Endodermal cell (in vitro differentiated cells): Measurements from ENCODE around the gene GRB10. TPM values are rescaled to one million over a fixed set of nuclear protein-coding genes. Genes with fewer than 3 reads are reported as not detected.

ENCODE experiments used
- DNase-seq: peaks from one replicate; pipeline ENCODE4 v3.0.0-alpha.2; 2017
- H3K27ac ChIP-seq: 2 replicates; pipeline ENCODE4 v1.5.1; 2013; ENCODE audit warnings: mild to moderate bottlenecking, low read depth, low read length, moderate library complexity
- H3K27me3 ChIP-seq: 2 replicates; pipeline ENCODE4 v1.6.1; 2013; ENCODE audit warnings: mild to moderate bottlenecking, low read length, moderate library complexity; ENCODE audit not compliant: insufficient read depth, control insufficient read depth, poor library complexity, severe bottlenecking
- H3K36me3 ChIP-seq: 2 replicates; pipeline ENCODE4 v1.7.0; 2013; ENCODE audit warnings: mild to moderate bottlenecking, low read length, moderate library complexity; ENCODE audit not compliant: control insufficient read depth, insufficient read depth
- H3K4me1 ChIP-seq: one replicate; pipeline ENCODE4 v1.7.0; 2013; ENCODE audit warnings: low read length; ENCODE audit not compliant: control insufficient read depth, insufficient read depth
- H3K4me3 ChIP-seq: 2 replicates; pipeline ENCODE4 v1.5.1; 2013; ENCODE audit warnings: mild to moderate bottlenecking, low read length, moderate library complexity
- H3K9ac ChIP-seq: 2 replicates; pipeline ENCODE4 v1.6.1; 2013; ENCODE audit warnings: mild to moderate bottlenecking, low read length, moderate library complexity; ENCODE audit not compliant: poor library complexity, severe bottlenecking; ENCODE audit errors: extremely low read depth
- H3K9me3 ChIP-seq: 2 replicates; pipeline ENCODE4 v1.6.1; 2013; ENCODE audit warnings: mild to moderate bottlenecking, low read length, moderate library complexity; ENCODE audit not compliant: control insufficient read depth
- H3K27ac Mint-ChIP-seq: 2 replicates; pipeline ENCODE4 v1.8.0; 2020; ENCODE audit warnings: mixed read lengths
- H3K27me3 Mint-ChIP-seq: 2 replicates; pipeline ENCODE4 v1.8.0; 2021; ENCODE audit warnings: mild to moderate bottlenecking, mixed read lengths; ENCODE audit not compliant: insufficient read depth
- H3K36me3 Mint-ChIP-seq: 2 replicates; pipeline ENCODE4 v1.8.0; 2020; ENCODE audit warnings: low read depth, mixed read lengths
- H3K4me1 Mint-ChIP-seq: 2 replicates; pipeline ENCODE4 v1.8.0; 2020; ENCODE audit warnings: mixed read lengths
- H3K4me3 Mint-ChIP-seq: 2 replicates; pipeline ENCODE4 v1.8.0; 2020; ENCODE audit warnings: mild to moderate bottlenecking, moderate library complexity, mixed read lengths
- H3K9me3 Mint-ChIP-seq: 2 replicates; pipeline ENCODE4 v1.8.0; 2020; ENCODE audit warnings: mild to moderate bottlenecking, mixed read lengths
- CTCF ChIP-seq: fragments of 200-600 bp; sonication (generic); conservative IDR thresholded peaks from 2 replicates; pipeline ENCODE4 v1.5.0; 2021; ENCODE audit warnings: antibody characterized with exemption, mild to moderate bottlenecking
- WGBS, 2 experiments: methylation state at CpG; one replicate each; pipeline versions ENCODE4 v1.1.5 to v1.1.7; 2013; ENCODE audit warnings: missing lambda C conversion rate in 2 of 2, mixed read lengths in 1 of 2; ENCODE audit not compliant: insufficient coverage in 1 of 2, insufficient read length in 1 of 2; 5-methylcytosine and 5-hydroxymethylcytosine counted together
- total RNA-seq, 2 donors: library from RNA; stranded (reverse); fragmentation: NEBNext Ultra II Directional in 1 of 2; extraction: Animal tissue kit (Norgen Biotek cat#: 25700) in 1 of 2; gene quantifications; 2 replicates in 1 of 2; 3 replicates in 1 of 2; pipeline ENCODE4 v1.2.1, GENCODE V29; 2021

Gene GRB10
- total RNA-seq, 2 donors from 2014 or later = 71.9 to 97.5 TPM

GRCh38 chr7:50645186-50645585, 137.5 kb downstream of the GRB10 start:
- Mint-ChIP-seq H3K4me1 (no peaks in the 10 kb centered on the region), H3K4me3 (no peak overlapping the region), H3K9me3 (no peaks in the 10 kb centered on the region), H3K27me3 (no peaks in the 10 kb centered on the region), H3K27ac (no peak overlapping the region), H3K36me3 (peaks cover 24% of the 10 kb centered on the region)
- Histone ChIP-seq H3K36me3 (peaks cover 33% of the 10 kb centered on the region), H3K9me3 (no peaks in the 10 kb centered on the region), H3K27me3 (no peaks in the 10 kb centered on the region), H3K27ac (no peak overlapping the region), H3K4me3 (no peak overlapping the region), H3K4me1 (no peaks in the 10 kb centered on the region), H3K9ac (no peak overlapping the region)
- no peak for TF ChIP-seq CTCF
- DNase-seq = no peak

- Histone ChIP-seq H3K9ac (no peak overlapping the region), H3K27ac (no peak overlapping the region), H3K9me3 (no peaks in the 10 kb centered on the region), H3K4me3 (no peak overlapping the region), H3K27me3 (no peaks in the 10 kb centered on the region), H3K36me3 (peaks cover 34% of the 10 kb centered on the region), H3K4me1 (no peaks in the 10 kb centered on the region)
- Mint-ChIP-seq H3K4me1 (no peaks in the 10 kb centered on the region), H3K27ac (no peak overlapping the region), H3K36me3 (peaks cover 24% of the 10 kb centered on the region), H3K9me3 (no peaks in the 10 kb centered on the region), H3K27me3 (no peaks in the 10 kb centered on the region), H3K4me3 (no peak overlapping the region)
- TF ChIP-seq CTCF = no peak
- 92 to 96% methylated on average over 5 of the region's 5 CpGs for WGBS, 2 experiments
- DNase-seq = no peak
Measured at GRCh38 chr7:50644586-50644985, 138.1 kb downstream of the GRB10 start.

GRCh38 chr7:50644114-50644513, 138.6 kb downstream of the GRB10 start:
- no peaks in the 10 kb centered on the region for H3K27me3 ChIP-seq
- 94 to 100% methylated on average over 1 to 6 of the region's 6 CpGs for WGBS, 2 experiments
- Mint-ChIP-seq H3K27ac (no peak overlapping the region), H3K4me3 (no peak overlapping the region), H3K36me3 (peaks cover 24% of the 10 kb centered on the region), H3K4me1 (no peaks in the 10 kb centered on the region), H3K27me3 (no peaks in the 10 kb centered on the region), H3K9me3 (no peaks in the 10 kb centered on the region)
- H3K9me3 ChIP-seq = no peaks in the 10 kb centered on the region
- H3K27ac ChIP-seq = no peak overlapping the region
- H3K36me3 ChIP-seq = peaks cover 31% of the 10 kb centered on the region
- H3K4me3 ChIP-seq = no peak overlapping the region
- DNase-seq = no peak
- no peaks in the 10 kb centered on the region for H3K4me1 ChIP-seq
- no peak overlapping the region for H3K9ac ChIP-seq
- TF ChIP-seq CTCF = no peak
